ENCODE results near the gene PPARGC1A.
A peak's percentile ranks its signal among the peaks of the same experiment; 100 is the strongest.

PPARGC1A gene

GRCh38 chr4:23857367-23857959 is 32.4 kb downstream of the PPARGC1A start:
- peak; percentile 3 for DNase-seq
- Histone ChIP-seq H3K27me3 (replicated peaks) (no peaks in the 10 kb centered on the region), H3K27ac (no peak overlapping the region), H3K36me3 (replicated peaks) (no peaks in the 10 kb centered on the region), H3K4me3 (ENCODE audit: low read depth, low read length) (no peak overlapping the region)
- in situ Hi-C loops (cut with HindIII; ENCODE audit: low pct_ligation_motif_present, low sequenced_read_pairs), result no loop called here
- TF ChIP-seq CTCF (IDR thresholded peaks at IDR 0.05; ENCODE audit: low read depth, low read length, missing control alignments), result peak; percentile 13

GRCh38 chr4:23856630-23857029 is 33.2 kb downstream of the PPARGC1A start:
- in situ Hi-C loops (cut with HindIII; ENCODE audit: low pct_ligation_motif_present, low sequenced_read_pairs), result no loop called here

DNA sequence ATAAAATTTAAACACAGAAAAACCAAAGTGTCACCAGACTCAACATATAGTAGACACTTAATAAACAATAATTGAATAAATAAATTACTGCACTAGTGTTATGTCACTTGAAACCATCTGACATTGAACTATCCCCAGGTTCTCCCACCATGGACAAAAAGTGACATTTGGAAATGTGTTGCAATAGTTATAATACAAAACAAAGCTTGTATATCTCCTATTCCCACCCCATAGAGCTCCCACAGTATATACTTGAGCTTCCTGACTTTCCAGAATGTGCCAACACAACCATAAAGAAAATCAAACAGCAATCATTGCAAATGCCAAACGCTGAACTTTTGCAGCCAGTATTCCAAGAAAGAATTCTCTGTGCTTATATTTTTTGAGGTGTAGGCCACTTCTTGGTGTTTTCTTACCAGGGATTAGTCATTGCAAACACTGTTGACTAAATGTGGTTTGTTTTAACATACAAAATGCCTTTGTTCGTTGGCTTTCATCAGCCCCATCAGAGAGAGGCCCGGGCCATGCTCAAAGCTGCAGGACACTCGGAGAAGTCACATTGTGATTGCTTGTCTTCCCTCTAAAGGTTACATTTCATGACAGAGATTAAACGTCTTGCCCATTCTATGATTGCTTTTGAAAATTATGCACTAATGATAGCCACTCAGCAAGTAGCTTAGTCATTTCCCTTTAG is 33.8 kb downstream of the PPARGC1A start:
- H3K36me3 ChIP-seq (replicated peaks), result no peaks in the 10 kb centered on the region
- no peak for TF ChIP-seq CTCF (IDR thresholded peaks at IDR 0.05; ENCODE audit: low read depth, low read length, missing control alignments)
- in situ Hi-C loops (cut with HindIII; ENCODE audit: low pct_ligation_motif_present, low sequenced_read_pairs), result no loop called here

More at GRCh38 chr4:23856630-23857029, 33.2 kb downstream of the PPARGC1A start:
- Histone ChIP-seq H3K36me3 (replicated peaks) (no peaks in the 10 kb centered on the region), H3K4me3 (ENCODE audit: low read depth, low read length) (no peak overlapping the region), H3K27me3 (replicated peaks) (no peaks in the 10 kb centered on the region), H3K27ac (no peak overlapping the region)
- no peak for TF ChIP-seq CTCF (IDR thresholded peaks at IDR 0.05; ENCODE audit: low read depth, low read length, missing control alignments)
- no peak for DNase-seq

DNA sequence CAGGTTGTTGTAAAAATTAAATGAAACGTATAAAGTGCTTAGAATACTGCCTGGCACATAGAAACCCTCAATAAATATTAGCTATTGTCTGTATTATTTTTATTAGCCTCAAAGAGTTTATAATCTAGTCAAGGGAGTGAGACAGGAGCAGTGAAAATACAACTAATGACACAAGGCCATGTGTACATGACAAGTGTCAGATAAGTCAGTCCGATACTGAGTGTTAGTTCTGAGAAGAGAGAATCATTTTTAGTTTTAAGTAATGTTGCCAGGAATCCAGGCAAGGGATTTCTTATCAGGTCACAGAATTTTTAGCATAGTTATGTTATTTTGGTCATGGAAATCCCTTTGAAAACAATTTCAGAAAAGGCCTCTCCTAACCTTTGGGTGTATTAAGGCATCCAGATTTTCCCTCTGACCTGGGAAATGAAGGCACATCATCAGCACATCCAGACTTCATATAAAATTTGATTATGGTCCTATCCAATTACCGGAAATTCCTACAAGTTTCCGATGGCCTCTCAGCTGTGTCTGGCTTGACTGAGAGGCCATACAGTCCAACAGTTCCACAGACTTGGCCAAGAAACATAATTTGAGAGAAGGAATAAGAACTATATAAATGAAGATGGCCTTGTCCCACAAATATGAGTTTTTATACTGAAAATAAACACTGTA is 35.7 kb downstream of the PPARGC1A start:
- Histone ChIP-seq H3K4me3 (ENCODE audit: low read depth, low read length) (no peak overlapping the region), H3K36me3 (replicated peaks) (no peaks in the 10 kb centered on the region), H3K27me3 (replicated peaks) (no peaks in the 10 kb centered on the region), H3K27ac (no peak overlapping the region)
- no peak for DNase-seq
- in situ Hi-C loops (cut with HindIII; ENCODE audit: low pct_ligation_motif_present, low sequenced_read_pairs), result no loop called here
- TF ChIP-seq CTCF (IDR thresholded peaks at IDR 0.05; ENCODE audit: low read depth, low read length, missing control alignments), result no peak

More for the DNA sequence above, 33.8 kb downstream of the PPARGC1A start:
- Histone ChIP-seq H3K27ac (no peak overlapping the region), H3K4me3 (ENCODE audit: low read depth, low read length) (no peak overlapping the region), H3K27me3 (replicated peaks) (no peaks in the 10 kb centered on the region)
- peak; percentile 21 for DNase-seq

GRCh38 chr4:23851464-23851863 is 38.4 kb downstream of the PPARGC1A start:
- Histone ChIP-seq H3K4me3 (ENCODE audit: low read depth, low read length) (no peak overlapping the region), H3K36me3 (replicated peaks) (no peaks in the 10 kb centered on the region), H3K27me3 (replicated peaks) (no peaks in the 10 kb centered on the region), H3K27ac (no peak overlapping the region)
- DNase-seq, result no peak
- no peak for TF ChIP-seq CTCF (IDR thresholded peaks at IDR 0.05; ENCODE audit: low read depth, low read length, missing control alignments)
- in situ Hi-C loops (cut with HindIII; ENCODE audit: low pct_ligation_motif_present, low sequenced_read_pairs), result no loop called here
